Chondrocyte (in vitro differentiated cells): ENCODE measurements around the gene BHMT2. TPM values are rescaled to one million over a fixed set of nuclear protein-coding genes. Genes with fewer than 3 reads are reported as not detected.

ENCODE experiments used
- total RNA-seq: library from RNA; stranded (reverse); gene quantifications from 3 replicates; pipeline ENCODE4 v1.2.1, GENCODE V29; 2021

The BHMT2 gene
- total RNA-seq, 1 donor from 2014 or later = not detected

Other genes starting within 250 kb of the BHMT2 start
- 42.6 to 45.1 TPM (median 45.0 TPM) in 3 replicates for gene ARSB, start 84.5 kb upstream of the BHMT2 start, total RNA-seq
- 1.9 to 3.2 TPM (median 3.1 TPM) in 3 replicates for gene DMGDH, start 93 bp upstream of the BHMT2 start, total RNA-seq
- not detected in 3 replicates for gene BHMT, start 42.0 kb downstream of the BHMT2 start, total RNA-seq
- gene JMY, start 166.4 kb downstream of the BHMT2 start, total RNA-seq = 16.9 to 17.2 TPM (median 17.1 TPM) in 3 replicates